GM21619 (cell line): ENCODE results near the gene EXOSC5.

Experiments used
- ATAC-seq: cut with Tn5 transposase; IDR thresholded peaks from one replicate; pipeline ENCODE4 v1.9.1; 2021; ENCODE audit not compliant: unreplicated experiment

Gene EXOSC5

DNA sequence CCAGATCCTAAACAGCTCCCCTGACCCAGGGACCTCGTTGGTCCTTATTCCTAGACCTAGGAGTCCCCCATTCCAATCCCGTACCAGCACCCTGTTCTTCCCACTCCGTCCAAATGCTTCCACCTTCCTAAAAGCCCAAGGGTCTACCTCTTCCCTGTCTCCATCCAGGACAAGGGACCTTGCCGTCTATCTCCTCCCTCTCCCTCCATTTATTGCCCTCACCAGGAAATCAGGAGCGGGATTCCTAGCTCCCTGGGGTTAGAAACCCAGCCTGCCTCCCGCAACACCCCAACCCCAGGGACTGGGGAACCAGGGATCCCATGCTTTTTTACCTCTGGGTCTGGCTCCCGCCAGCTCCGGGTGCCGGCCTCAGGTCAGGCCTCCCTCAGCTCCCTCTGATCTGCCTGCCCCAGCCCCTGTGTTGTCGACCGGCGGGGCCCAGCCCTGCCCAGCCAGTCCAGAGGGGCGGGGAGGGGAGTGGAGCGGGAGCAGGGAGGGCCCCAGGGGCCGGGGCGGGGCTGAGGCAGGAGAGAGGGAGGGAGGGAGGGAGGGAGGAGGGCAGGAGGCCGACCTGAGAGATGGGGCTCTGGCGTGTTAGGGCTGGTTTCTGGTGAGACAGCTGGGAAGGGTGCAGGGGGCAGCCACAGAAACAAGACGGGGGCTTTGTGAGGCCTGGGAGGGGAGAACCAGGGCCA, 29.9 kb upstream of the EXOSC5 start, which contains the start of gene B3GNT8:
B3GNT8 (minus strand) TSS at position 423 of the 695 bp plus-strand sequence. CDS start 596 bp downstream, outside the sequence.
- ATAC-seq, result no peak

DNA sequence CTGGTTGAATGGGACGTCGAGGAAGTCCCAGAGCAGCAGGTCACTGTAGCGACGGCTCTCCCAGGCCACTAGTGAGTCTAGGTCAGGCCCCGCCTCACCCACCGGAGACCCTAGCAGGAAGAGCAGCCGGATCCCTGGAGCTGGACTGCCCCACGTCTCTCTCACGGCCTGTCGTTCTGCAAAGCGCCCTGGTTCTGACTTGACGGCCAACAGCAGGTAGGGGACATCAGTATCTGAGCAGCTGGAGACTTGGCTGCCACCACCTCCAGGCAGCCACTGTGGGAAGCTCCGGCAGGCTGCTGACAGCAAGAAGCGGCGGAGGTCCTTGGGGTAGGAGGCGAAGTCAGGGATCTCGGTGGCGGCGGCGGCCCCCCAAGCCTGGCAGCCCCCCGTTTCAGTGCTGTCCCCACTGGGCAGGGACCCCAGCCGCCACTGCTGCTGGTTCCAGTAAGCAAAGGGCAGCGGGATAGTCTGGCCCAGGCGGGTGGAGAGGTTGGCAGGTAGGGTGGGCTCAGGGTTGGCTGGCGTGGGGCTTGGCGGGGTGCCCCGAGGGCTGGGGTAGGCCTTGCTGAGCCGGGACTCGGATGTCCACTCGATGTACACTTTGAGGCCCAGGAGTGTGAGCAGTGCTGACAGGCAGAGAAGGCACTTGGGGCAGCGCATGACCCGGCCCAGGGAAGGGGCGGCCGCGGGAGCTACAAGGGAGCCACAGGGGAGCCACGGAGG, 29.1 kb upstream of the EXOSC5 start:
- ATAC-seq, result no peak

DNA sequence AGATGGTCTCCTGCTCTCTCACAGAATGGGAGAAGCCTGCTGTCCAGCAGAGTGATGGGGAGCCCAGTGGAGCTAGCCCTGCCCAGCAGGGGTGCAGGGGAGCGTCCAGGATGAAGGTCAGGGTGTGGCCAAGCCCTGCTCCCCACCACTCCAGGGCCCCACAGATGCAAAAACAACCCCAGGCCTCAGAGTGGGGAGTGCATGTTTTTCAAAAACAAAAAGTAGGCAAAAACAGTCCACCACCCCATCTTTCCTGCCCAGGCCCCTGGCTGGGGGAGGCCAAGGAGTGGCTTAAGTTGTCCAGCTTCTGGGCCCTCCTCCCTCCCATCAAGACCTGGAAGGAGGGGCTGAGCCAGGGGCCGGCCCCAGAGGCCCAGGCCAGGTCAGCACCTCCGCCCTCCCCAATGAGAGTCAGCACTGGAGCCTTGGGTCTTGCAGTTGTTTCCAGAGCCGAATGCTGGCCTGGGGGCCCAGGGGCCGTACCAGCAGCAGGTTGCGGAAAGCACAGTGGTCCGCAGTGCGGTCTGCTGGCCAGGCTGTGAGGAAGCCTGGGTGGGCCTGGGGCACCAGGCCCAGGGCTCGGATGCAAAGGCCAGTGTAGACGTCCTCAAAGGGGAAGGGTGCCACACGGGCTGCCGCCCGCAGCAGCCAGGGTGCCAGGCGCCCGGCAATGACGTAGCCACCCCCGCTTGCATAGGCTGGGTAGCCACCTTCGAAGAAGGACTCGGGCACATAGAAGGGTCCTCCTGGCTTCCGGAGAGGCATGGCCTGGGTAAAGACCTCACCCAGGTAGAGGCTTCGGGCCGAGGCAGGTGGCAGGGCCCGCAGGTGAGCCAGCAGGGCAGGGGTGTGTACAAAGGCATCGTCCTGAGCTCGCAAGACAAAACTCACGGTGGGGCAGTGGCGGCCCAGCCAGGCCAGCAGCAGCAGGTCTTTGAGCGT, 28.3 kb upstream of the EXOSC5 start:
- ATAC-seq, result no peak

DNA sequence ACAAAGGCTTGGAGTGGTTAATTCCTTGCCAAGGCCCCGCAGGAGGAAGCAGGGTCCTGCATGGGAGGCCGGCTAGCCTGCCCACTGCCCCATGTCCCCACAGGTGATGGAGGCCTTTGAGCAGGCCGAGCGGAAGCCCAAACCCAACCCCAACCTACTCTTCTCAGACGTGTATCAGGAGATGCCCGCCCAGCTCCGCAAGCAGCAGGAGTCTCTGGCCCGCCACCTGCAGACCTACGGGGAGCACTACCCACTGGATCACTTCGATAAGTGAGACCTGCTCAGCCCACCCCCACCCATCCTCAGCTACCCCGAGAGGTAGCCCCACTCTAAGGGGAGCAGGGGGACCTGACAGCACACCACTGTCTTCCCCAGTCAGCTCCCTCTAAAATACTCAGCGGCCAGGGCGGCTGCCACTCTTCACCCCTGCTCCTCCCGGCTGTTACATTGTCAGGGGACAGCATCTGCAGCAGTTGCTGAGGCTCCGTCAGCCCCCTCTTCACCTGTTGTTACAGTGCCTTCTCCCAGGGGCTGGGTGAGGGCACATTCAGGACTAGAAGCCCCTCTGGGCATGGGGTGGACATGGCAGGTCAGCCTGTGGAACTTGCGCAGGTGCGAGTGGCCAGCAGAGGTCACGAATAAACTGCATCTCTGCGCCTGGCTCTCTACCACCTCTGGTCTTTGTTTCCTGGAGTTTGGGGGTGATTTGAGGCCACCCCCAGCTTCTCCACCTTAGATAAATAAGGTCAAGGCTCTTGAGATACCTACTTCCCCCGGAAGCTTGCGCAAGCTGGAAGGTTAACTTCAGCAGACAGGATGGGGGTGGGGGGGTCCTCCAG, 27.4 kb upstream of the EXOSC5 start:
- ATAC-seq, result no peak

DNA sequence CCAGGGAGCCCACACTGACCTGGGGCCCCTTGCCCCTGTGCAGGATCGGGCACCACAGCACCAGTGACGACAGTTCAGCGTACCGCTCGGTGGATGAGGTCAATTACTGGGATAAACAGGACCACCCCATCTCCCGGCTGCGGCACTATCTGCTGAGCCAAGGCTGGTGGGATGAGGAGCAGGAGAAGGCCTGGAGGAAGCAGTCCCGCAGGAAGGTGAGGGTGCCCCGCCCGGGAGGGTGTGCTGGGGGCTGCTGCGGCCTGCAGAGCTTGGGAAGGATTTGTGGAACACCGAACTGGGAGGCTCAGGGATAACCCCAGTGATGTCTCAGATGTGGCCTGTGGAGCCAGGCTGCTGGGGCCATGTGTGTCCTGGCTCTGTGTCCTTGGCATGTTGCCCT, 25.8 kb upstream of the EXOSC5 start:
- no peak for ATAC-seq

DNA sequence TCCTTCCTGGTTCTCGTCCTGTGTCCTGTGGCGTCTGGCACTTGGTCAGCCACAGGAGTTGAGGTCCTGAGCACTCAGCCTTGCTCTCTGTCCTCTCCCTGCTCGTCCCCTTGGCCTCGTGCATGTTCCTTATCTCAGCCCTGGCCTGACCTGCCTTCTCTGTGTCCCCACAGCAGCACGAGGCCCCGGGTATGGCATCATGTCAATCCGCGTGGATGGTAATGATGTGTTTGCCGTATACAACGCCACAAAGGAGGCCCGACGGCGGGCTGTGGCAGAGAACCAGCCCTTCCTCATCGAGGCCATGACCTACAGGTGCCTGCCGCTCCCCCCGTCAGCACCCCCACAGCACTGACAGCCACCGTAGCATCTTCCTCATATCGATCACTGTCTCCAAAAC, 25.3 kb upstream of the EXOSC5 start:
- ATAC-seq, result no peak

DNA sequence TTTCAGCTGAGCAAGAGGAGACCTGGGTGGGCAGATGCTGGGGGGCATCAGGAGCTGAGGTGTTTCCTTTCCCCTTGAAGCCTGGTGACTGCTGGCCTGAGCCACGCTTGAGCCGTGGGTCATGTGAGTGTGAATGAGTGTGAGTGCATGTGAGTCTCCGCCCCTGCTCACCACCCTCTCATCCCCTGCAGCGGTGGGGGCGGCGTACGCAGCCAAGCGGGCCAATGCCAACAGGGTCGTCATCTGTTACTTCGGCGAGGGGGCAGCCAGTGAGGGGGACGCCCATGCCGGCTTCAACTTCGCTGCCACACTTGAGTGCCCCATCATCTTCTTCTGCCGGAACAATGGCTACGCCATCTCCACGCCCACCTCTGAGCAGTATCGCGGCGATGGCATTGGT, 24.8 kb upstream of the EXOSC5 start:
- no peak for ATAC-seq

DNA sequence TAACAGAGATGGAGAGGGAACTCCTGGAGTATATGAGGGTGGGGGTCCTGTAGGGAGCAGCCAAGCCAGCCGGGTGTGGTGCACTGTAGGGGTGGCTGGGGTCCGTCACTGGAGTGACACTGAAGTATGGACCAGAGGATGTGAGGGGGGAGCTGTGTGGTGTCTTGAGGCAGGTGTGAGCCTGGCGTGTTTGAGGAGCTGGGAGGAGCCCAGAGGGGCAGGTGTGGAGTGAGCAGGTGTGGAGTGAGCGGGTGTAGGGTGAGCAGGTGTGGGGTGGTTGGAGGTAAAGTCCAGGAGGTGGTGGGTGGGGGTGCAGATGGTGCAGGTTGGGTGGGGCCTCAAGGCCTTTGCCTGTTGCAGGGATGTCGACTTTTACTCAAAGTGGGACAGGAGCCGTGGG, 24.2 kb upstream of the EXOSC5 start:
- no peak for ATAC-seq

DNA sequence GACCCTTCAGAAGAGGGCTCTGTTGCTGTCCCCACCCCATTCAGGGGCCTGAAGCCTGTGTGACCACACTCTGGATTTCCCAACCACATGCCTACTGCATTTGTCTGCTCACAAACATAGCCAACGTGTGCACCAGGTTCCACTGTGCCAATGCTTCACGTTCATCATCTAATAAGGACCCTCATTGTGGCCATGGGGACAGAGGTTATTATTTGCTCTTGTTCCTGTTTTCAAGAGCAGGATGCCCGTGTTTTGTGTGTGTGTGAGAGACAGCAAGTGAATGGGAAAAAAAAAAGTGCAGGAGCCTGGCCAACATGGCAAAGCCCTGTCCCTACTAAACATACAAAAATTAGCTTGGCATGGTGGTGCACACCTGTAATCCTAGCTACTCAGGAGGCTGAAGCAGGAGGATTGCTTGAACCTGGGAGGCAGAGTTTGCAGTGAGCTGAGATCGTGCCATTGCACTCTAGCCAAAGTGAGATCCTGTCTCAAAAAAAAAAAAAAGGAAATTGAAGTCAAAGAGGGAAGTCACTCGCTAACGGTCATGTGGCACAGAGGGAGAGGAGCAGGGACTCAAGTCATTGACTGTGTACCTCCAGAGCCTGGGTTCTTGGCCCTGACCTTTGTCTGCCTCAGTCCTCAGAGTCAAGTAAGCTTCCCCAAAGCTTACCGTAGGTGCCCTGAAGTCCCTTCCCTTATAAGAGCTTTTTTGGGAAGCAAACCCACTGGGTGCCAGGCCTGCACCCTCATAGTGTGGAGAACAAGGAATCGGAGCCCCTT, 23.1 kb upstream of the EXOSC5 start:
- ATAC-seq, result no peak

DNA sequence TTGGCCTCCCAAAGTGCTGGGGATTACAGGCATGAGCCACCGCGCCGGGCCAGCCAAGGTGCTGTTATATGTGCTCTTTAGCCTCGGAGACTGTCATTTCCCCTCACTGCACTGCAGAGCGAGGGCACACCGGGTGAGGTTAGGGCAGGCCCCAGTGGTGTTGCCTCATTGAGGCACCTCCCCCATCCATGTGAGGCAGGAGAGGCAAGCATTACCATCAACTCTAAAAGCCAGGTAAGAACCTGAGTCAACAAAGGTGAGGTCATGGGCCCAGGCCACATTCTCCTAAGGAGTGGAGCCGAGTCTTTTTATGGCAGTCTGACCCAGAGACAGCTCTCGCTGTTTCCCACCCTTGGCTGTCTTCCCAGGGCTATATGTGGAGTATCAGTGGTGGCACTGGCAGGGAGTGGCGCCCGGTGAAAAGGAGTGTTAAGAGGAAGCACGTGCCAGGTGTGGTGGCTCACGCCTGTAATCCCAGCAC, 19.1 kb upstream of the EXOSC5 start:
- no peak for ATAC-seq

DNA sequence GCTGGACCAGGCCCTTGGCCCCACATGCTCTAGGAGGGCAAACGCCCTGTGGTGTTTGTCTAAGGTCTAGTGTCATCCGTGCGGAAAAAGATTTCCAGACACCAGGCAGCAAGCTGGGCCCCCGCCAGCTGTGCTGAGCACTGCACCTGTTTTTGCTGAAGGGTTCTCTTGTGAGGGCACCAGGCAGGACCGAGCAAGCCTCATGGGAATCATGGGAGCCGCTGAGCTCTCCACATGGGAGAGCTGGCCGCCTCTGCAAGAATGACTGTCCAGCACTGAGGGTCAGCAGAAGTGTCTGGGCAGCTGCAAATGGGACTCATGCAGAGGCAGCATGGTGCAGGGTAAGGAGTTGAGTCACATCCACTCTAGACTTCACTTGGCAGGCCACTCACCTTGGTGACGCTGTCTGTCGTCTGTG, 18.0 kb upstream of the EXOSC5 start:
- no peak for ATAC-seq

DNA sequence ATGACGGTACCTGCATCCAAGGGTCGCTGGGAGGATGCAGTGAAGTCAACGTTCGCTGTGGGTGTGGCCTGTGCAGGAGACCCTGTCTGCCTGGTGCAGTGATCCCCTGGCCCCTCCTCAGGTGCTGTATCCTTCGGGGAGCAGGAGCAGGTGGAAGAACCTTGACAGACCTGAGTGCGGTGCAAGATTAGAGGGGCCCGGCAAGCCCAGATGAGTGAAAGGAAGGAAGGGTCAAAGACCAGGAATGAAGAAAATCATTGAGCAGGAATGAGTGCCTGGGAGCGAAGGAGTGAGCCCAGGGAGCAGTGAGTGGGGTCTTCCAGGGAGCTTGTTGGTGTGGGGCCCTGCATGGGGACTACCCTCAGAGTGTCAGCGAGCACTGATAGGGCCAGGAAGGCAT, 17.3 kb upstream of the EXOSC5 start:
- ATAC-seq, result no peak

DNA sequence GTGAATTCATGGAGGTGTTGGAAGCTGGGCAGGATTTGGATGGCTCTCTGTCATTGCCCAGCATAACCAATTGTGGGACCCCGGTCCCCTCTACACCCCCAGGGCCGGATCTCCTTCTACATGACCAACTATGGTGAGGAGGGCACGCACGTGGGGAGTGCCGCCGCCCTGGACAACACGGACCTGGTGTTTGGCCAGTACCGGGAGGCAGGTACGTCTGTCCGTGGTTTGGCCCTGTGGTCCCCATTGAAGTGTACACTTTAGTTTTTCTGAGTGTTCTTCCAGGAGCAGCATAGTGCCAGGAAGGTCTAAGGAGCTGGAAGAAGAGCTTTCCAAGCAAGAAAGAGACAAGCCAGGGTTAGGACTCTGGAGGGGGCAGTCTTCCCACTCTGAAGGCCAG, 16.8 kb upstream of the EXOSC5 start:
- ATAC-seq, result no peak

DNA sequence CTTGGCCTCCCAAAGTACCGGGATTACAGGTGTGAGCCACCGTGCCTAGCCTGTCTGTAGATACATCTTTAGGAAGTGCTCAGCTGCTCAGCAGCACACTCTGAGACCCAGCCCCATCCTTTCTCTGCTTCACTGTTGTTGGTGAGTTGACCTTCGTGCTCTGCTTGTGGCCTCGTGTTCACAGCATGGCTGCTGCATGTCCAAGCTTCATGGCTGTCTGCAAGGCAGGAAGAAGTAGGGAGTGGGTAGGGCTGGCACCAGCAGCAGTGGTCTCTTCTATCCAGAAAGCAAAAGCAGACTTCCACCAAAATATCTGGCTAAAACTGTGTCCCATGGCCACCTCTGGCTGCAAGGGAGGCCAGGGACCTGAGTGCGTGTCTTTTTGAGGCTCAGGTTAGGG, 15.8 kb upstream of the EXOSC5 start:
- no peak for ATAC-seq

DNA sequence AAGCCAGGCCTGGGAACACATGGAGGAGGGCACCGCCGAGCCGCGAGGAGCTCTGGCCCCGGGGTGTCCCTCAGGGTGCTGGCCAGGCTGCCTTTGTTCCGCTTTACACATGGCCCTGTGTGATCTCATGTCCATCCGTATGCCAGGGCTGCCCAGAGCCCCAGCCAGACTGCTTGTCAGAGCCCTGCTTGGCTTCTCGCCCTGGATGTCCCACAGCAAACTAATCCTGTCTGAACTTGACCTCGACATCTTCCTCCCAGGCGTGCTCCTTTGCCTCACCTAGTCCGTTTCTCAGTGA, 14.8 kb upstream of the EXOSC5 start:
- ATAC-seq, result no peak

DNA sequence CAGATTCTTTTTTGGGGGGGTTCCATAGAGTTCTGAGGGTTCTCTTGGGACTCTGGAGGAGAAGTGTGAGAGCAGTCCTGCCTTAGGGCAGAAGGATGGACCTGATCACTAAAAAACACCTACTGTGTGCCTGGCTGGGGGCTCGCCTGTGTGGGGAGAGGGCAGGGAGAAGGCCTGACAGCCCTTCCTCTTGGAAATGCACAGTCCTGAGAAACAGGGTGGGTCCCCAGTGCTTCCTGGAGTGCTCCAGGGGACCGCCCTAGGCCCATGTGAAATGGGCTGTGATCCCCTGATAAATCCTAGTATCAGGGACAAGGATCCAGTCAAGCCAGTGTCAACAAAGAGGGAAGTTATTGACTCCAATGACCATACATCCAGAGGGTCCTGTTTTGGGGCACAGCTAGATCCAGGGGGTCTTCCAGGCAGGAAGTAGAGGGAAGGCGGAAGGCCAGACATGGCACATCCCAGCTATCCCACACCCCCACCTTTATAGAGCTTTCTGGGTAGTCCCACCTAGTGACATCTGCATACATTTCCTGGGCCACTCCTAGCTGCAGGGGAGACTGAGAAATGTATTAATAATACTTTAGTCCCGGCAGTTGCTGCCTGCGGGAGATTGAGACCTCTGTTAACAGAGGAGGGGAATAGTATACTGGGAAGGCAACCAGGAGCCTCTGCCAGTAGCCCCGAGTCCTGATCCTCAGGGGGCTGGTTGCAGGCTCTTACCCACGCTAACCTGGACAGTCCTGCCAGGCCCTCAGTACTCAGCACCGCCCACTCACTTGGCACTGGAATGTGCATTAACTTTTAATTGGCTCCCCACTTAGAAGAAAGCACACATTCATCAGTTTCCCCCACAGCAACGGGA, 14.2 kb upstream of the EXOSC5 start:
- ATAC-seq, result no peak

DNA sequence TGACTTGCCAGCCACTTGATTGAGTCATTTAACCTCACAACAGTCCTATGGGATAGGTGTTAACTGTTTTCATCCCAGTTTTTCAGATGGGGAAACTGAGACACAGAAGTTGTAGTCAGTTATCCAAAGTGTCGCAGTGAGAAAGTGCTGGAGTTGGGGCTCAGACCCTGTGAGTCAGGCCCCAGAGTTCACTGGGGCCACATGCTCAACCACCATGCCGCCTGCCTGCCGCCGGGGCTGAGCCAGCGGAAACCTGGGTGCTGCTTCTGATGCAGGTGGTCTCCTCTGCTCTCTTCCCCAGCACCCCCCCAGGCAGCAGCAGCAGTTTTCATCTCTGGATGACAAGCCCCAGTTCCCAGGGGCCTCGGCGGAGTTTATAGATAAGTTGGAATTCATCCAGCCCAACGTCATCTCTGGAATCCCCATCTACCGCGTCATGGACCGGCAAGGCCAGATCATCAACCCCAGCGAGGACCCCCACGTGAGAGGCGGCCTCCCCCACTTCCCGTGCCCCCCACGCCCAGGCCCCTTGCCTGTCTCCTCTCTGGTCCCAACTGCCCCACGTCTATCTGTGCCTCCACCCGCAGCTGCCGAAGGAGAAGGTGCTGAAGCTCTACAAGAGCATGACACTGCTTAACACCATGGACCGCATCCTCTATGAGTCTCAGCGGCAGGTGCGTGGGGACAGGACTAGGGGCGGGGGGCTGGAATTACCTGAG, 13.3 kb upstream of the EXOSC5 start:
- no peak for ATAC-seq

DNA sequence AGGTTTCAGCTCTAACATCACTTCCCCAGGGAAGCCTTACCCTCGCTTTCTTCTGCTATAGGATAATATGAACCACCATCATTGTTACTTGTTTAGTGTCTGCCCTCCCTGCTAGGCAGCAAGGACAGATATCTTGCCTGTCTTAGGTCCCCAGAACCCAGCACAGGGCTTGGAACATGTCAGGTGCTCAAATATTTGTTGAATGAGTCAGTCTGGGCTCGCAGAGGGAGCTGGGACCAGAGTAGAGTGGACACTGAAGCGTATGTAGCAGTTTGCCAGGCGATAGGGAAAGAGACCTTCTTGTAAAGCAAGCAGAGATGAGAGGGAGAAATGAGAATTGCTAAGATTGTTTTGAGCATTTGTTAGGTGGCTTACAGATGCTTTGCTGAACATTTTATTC, 12.1 kb upstream of the EXOSC5 start:
- ATAC-seq, result no peak
